Anterior cingulate cortex (tissue), 58 donors: ENCODE data around the gene ZNF701.
"Not testable (repeated sequence)": the region's sequence is repeated elsewhere in the genome, so short reads cannot be mapped to it uniquely, and the experiment has no call there.

Experiments used
- DNase-seq, 58 donors: peaks; one replicate each; lab custom pipeline; 2025; lab: John Stamatoyannopoulos, UW

ZNF701 gene

GRCh38 chr19:52561611-52562010, 8.5 kb upstream of the ZNF701 start:
- DNase-seq: not testable (repeated sequence)

GRCh38 chr19:52566121-52566520, 4.0 kb upstream of the ZNF701 start:
- DNase-seq: no peak

DNA sequence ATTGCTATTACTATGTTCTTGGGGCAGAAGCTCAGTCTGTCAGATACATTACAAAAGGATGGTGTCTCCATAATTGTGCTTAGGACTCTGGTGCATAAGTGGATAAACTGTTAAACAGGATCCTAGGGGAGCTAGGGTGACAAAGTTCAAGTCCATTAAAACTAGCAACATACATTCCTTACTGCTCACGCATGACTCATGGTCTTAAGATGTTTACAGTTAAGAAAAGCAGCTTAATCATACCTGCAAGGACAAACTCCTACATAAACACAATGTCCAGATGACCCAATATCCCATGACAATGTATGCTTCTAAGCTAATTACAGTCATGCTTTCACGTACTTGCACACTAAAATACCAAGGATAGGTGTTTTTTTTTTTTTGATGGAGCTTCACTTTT, 3.5 kb upstream of the ZNF701 start:
- no peak for DNase-seq

DNA sequence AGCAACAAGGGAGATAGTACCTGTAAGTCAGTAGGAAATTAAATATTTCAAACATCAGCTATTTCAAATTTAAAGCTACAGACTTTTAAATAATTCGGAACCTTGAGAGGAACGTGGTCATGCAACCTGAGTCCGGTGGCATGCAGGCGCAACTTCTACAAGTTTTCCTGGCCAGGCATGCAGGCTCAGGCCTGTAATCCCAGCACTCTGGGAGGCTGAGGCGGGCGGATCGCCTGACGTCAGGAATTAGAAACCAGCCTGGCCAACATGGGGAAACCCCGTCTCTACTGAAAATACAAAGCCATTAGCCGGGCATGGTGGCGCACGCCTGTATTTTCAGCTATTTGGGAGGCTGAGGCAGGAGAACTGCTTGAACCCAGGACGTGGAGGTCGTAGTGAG, 2.2 kb upstream of the ZNF701 start:
- DNase-seq: no peak

DNA sequence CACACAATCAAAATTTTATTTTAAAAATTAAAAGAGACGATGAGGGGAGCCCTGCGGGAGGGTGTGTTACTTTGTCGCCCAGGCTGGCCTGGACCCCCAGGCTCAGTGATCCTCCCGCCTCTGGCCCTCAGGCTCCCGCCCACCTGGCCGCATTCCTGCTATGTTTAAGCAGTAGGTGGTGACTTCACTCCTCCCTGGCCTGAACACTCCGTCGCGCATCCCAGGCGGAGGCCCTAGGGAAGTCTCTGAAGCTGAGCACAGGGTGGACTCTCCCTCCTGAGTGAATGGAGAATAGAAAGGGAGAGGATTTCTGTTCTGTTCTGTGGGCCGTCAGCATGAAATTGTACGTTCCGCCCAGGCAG, 468 bp upstream of the ZNF701 start:
- DNase-seq: peak in 13 of 58 donors; percentile 27 to 70 (median 39)

DNA sequence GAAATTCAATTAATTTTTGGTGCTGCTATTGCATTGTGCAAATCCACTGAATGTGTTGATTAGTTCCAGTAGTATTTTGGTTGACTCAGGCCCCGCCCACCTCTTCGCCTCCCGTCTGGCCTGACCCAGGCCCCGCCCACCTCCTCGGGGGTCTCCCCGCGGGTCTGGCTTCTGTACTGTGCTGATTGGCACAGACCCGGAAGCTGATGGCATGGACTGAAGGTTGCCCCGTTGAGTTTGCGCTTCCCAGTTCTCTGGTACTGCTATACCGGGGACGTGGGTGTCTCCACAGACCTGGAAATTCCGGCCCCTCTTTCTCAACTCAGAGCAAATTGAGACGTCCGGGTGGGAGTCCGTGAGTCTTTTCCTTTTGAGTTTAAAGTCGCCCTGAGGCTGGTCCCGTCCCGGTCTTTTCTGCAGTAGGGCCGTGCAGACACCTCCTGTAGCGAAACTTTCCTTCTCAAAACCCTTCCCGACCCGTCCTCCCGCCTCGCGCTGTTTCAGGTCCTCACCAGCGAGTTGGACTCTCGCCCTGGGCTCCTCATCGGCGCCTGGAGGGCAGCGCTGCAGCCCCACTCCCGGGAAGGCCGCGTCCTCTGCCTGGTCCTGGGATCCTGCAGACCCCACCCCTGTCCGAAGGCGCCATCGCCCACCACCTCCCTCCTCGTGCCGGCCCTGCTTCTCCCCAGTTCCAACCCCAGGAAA, 14.8 kb downstream of the ZNF701 start:
- no peak for DNase-seq

DNA sequence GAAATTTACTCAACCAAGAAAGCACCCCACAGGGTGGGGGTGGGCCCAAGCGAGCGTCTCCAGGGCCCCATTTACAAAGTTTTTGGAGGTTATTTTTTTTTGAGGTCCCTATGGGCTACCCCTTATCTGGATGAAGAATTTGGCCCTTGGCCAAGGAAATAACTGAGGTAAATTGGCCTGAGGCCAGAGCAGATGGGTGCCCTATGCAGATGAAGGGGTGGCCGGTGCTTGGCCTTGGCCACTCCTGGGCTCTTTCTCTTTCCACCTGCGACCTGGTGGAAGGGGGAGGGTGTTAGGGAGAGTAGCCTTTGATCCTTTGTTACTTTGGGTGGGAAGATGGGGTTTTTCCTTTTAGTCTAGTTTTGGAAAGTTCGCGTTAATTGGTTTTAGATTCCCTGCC, 15.5 kb downstream of the ZNF701 start:
- DNase-seq: no peak

DNA sequence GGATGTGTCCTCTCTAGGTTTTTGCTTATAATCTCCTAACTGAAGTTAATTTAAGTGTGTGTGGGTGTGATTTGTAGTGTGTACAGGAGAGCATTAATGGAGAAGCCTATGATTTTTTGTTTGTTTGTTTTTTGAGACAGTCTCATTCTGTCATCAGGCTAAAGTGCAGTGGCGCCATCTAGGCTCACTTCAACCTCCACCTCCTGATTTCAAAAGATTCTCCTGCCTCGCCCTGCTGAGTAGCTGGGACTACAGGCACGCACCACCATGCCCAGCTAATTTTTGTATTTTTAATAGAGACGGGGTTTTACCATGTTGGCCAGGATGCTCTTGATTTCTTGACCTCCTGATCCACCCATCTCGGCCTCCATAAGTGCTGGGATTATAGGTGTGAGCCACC, 20.6 kb downstream of the ZNF701 start:
- no peak for DNase-seq

DNA sequence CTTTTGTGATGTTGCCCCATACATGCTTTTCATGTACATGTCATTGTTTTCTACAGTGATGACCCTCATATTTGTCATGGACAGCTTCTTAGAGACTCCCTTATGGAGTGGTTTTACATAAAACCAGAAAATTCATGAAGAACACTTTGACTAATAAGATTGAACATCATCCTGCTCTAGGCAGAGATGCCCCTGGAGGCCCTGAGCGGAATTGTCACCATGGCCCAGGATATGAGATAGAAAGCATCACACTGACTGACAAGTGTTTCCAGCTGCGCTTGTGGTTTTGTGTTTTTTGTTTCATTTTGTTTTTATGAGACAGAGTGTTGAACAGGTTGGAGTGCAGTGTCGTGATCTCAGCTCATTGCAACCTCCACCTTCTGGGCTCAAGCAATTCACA, 22.2 kb downstream of the ZNF701 start:
- DNase-seq: no peak

- DNase-seq: not testable (repeated sequence)
Measured at GRCh38 chr19:52593441-52593840, 23.4 kb downstream of the ZNF701 start.

DNA sequence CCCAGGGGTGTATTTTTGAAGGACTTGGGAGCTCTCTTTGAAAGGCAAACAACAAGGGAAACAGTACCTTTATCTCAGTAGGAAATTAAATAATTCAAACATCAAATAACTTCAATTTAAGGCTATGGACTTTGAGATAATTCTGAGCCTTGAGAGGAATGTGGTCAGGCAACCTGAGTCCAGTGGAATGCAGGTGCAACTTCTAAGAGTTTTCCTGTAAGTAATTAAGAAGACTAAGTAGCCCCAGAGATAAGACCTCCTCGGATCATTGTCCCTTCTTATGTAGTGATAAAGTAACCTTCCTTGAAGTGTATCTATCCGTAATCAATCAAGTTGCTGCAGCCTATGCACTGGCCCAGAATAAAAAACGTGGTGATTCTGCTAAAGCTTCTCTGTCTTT, 29.2 kb downstream of the ZNF701 start:
- DNase-seq: no peak

DNA sequence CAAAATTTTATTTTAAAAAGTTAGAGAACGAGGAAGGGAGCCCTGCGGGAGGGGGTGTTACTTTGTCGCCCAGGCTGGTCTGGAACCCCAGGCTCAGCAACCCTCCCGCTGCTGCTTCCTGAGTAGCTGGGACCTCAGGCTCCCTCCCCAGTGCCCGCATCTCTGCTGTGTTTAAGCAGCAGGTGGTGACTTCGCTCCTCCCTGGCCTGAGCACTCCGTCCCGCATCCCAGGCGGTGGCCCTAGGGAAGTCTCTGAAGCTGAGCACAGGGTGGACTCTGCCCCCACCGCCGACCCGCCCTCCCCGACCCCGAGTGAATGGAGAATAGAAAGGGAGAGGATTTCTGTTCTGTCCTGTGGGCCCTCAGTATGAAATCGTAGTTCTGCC, 30.5 kb downstream of the ZNF701 start:
- DNase-seq: peak in 6 of 58 donors; percentile 2 to 37 (median 18)

- peak in 56 of 58 donors; percentile 1 to 90 (median 64) for DNase-seq
Measured at GRCh38 chr19:52601025-52601973, 31.2 kb downstream of the ZNF701 start.

GRCh38 chr19:52601974-52602366, 31.9 kb downstream of the ZNF701 start:
- DNase-seq: peak in 7 of 58 donors; percentile 0 to 18 (median 1)

- DNase-seq: no peak
Measured at GRCh38 chr19:52602941-52603340, 32.9 kb downstream of the ZNF701 start.

DNA sequence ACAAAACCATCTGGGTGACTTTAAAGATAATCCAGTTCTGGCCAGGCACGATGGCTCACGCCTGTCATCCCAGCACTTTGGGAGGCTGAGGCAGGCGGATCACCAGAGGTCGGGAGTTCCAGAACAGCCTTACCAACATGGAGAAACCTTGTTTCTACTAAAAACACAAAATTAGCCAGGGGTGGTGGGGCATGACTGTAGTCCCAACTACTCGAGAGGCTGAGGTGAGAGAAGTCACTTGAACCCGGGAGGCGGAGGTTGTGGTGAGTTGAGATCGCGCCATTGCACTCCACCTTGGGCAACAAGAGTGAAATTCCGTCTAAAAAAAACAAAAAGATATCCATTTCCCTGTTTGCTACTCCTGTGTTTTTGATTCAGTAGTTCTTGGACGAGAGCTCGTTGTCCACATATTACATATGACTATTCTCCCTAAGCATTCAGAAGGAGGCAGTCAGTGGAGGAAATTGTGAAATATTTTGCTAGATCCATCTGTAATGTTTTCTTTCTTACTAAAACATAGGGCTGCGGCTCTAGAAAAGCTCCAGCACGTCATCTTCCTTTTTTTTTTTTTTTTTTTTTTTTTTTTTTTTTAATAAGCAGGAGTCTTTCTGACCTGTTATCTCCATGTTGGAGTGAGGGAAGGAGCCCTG, 33.6 kb downstream of the ZNF701 start:
- no peak for DNase-seq

GRCh38 chr19:52613299-52613906, 43.3 kb downstream of the ZNF701 start:
- DNase-seq: no peak

DNA sequence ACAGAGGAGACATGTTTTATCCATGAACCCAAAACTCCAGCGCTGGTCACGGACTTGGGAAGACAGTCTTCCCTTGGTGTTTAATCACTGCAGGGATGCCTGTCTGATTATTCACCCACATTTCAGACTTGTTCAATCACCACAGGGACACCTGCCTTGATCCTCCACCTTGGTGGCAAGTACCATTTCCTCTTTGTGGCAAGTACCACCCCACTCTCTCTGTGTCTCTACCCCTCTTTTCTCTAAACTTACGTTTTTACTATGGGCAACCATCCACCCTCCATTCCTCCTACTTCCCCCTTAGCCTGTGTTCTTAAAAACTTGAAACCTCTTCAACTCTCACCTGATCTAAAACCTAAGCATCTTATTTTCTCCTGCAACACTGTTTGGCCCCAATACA, 51.3 kb downstream of the ZNF701 start:
- DNase-seq: no peak

DNA sequence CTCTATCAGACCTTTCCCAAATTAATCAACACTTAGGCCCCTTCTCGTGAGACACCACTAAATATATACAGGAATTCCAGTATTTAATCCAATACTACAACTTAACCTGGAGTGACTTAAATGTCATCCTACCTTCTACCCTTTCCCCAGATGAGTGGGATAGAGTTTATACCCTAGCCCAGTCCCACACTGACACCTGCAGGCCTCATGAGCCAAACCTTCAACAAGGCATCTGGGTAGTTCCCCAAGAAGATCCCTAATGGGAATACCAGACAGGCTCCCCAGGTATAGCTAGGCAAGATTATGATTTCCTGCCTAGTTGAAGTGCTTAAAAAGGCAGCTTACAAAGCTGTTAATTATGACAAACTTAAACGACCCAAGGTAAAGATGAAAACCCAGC, 52.2 kb downstream of the ZNF701 start:
- DNase-seq: no peak

GRCh38 chr19:52626915-52627314, 56.8 kb downstream of the ZNF701 start:
- DNase-seq: no peak

- not testable (repeated sequence) for DNase-seq
Measured at GRCh38 chr19:52627441-52627840, 57.4 kb downstream of the ZNF701 start.
